IPS DF 6.9 (cell line): Measurements from ENCODE around the gene TRAPPC6A.

Experiments used
- DNase-seq: peaks from one replicate; pipeline ENCODE4 v3.0.0-alpha.2; 2013; ENCODE audit warnings: low read depth, low spot score
- H3K27ac ChIP-seq: one replicate; pipeline ENCODE4 v1.5.1; 2013; ENCODE audit warnings: low read length, control low read depth
- H3K27me3 ChIP-seq: 2 replicates; pipeline ENCODE4 v1.6.1; 2013; ENCODE audit warnings: mild to moderate bottlenecking, low read length; ENCODE audit not compliant: control insufficient read depth, insufficient read depth
- H3K36me3 ChIP-seq: 2 replicates; pipeline ENCODE4 v1.6.1; 2013; ENCODE audit warnings: low read length; ENCODE audit not compliant: control insufficient read depth, insufficient read depth
- H3K4me1 ChIP-seq: 2 replicates; pipeline ENCODE4 v1.6.1; 2013; ENCODE audit warnings: low read length; ENCODE audit not compliant: control insufficient read depth, insufficient read depth
- H3K4me3 ChIP-seq: 2 replicates; pipeline ENCODE4 v1.5.1; 2013; ENCODE audit warnings: mild to moderate bottlenecking, low read length
- H3K9me3 ChIP-seq: 2 replicates; pipeline ENCODE4 v1.6.1; 2013; ENCODE audit warnings: low read length, inconsistent platforms; ENCODE audit not compliant: control insufficient read depth, insufficient read depth
- WGBS: extraction: QIAGEN DNeasy Blood & Tissue Kit; methylation state at CpG from one replicate; pipeline ENCODE4 v1.1.7; 2013; ENCODE audit warnings: mixed read lengths, missing lambda C conversion rate; ENCODE audit not compliant: insufficient read length, insufficient coverage; 5-methylcytosine and 5-hydroxymethylcytosine counted together

TRAPPC6A gene, protein sequence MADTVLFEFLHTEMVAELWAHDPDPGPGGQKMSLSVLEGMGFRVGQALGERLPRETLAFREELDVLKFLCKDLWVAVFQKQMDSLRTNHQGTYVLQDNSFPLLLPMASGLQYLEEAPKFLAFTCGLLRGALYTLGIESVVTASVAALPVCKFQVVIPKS

DNA sequence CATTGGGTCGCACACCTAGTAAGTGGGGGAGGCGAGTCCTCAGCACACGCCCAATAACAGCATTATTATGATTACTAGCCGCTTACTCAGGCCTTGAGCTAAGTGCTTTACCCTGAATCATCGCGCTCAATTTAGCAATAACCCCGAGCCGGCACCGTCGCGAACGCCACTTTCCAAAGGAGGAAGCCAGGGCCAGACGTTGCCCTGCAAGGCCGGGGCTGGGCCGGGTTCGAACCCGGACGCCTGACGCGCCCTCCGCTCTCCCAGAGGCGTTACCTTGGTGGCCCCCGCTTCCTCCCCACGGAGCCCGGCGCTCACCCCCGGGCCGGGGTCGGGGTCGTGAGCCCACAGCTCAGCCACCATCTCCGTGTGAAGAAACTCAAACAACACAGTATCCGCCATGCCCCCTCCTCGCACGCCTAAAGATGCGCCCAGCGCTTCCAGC lies at the start of gene TRAPPC6A:
TSS of gene TRAPPC6A (minus strand) at position 421 of the 445 bp plus-strand sequence. CDS start at position 402, 19 bp downstream.
- no peak within 1 kb of the TSS for H3K27ac ChIP-seq
- H3K4me3 ChIP-seq, result peak within 1 kb of the TSS; percentile 93
- WGBS, result no CpG with 5 or more reads among the region's 36 CpGs
- no peaks in the 10 kb centered on the region for H3K4me1 ChIP-seq
- H3K27me3 ChIP-seq, result no peaks in the 10 kb centered on the region
- H3K36me3 ChIP-seq, result no peaks in the 10 kb centered on the region
- no peaks in the 10 kb centered on the region for H3K9me3 ChIP-seq
- no peak for DNase-seq

DNA sequence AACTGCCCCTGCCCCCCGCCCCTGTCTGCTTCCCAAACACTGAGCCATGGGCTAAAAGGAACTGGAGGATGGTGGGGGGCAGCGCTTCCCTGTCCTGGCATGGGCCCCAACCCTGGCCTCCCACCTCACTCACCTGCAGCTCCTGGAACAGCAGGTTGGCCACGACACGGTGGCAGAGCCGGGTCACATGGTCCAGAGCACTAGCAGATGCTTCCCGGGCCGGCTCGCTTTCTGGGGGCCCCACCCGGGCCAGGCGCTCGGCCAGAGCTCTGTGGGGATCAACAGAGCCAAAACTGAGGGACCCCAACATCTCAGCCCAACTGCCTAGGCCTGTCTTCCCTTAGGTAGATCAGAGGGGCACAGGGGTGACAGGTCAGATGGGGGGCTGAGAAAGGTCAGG lies 46.6 kb upstream of the TRAPPC6A start:
- Histone ChIP-seq H3K27ac (no peak overlapping the region), H3K27me3 (no peaks in the 10 kb centered on the region; the same call in 1 of the 2 replicates), H3K4me1 (peaks cover 4% of the 10 kb centered on the region; the same call in 1 of the 2 replicates), H3K4me3 (no peak overlapping the region), H3K9me3 (no peaks in the 10 kb centered on the region), H3K36me3 (no peaks in the 10 kb centered on the region)
- no peak for DNase-seq
- WGBS, result no CpG with 5 or more reads among the region's 11 CpGs

- no peak overlapping the region for H3K4me3 ChIP-seq
- H3K36me3 ChIP-seq, result no peaks in the 10 kb centered on the region
- H3K27me3 ChIP-seq, result no peaks in the 10 kb centered on the region; the same call in 1 of the 2 replicates
- no peak overlapping the region for H3K27ac ChIP-seq
- peaks cover 4% of the 10 kb centered on the region; the same call in 1 of the 2 replicates for H3K4me1 ChIP-seq
- WGBS, result no CpG with 5 or more reads among the region's 5 CpGs
- DNase-seq, result no peak
- no peaks in the 10 kb centered on the region for H3K9me3 ChIP-seq
Observed at GRCh38 chr19:45223879-45224278, 45.8 kb upstream of the TRAPPC6A start.

GRCh38 chr19:45222724-45223123 lies 44.7 kb upstream of the TRAPPC6A start:
- Histone ChIP-seq H3K36me3 (no peaks in the 10 kb centered on the region), H3K4me1 (peaks cover 2% of the 10 kb centered on the region; the same call in 1 of the 2 replicates), H3K27ac (no peak overlapping the region), H3K27me3 (peaks cover 3% of the 10 kb centered on the region; the same call in 1 of the 2 replicates), H3K9me3 (no peaks in the 10 kb centered on the region), H3K4me3 (no peak overlapping the region)
- no CpG with 5 or more reads among the region's 6 CpGs for WGBS
- DNase-seq, result no peak

GRCh38 chr19:45218911-45219743 lies 41.1 kb upstream of the TRAPPC6A start:
- DNase-seq, result no peak
- H3K27ac ChIP-seq, result no peak overlapping the region
- H3K27me3 ChIP-seq, result peaks cover 15% of the 10 kb centered on the region
- H3K9me3 ChIP-seq, result no peaks in the 10 kb centered on the region
- no peaks in the 10 kb centered on the region for H3K36me3 ChIP-seq
- H3K4me1 ChIP-seq, result 0 out of 2 replicates have a peak, but pooled peaks cover 3% of the 10 kb centered on the region
- WGBS, result no CpG with 5 or more reads among the region's 18 CpGs
- no peak overlapping the region for H3K4me3 ChIP-seq

GRCh38 chr19:45218426-45218825 lies 40.4 kb upstream of the TRAPPC6A start:
- H3K36me3 ChIP-seq, result no peaks in the 10 kb centered on the region
- no peak overlapping the region for H3K27ac ChIP-seq
- DNase-seq, result no peak
- no peak overlapping the region for H3K4me3 ChIP-seq
- 0 out of 2 replicates have a peak, but pooled peaks cover 3% of the 10 kb centered on the region for H3K4me1 ChIP-seq
- H3K9me3 ChIP-seq, result no peaks in the 10 kb centered on the region
- WGBS, result no CpG with 5 or more reads among the region's 4 CpGs
- H3K27me3 ChIP-seq, result peaks cover 15% of the 10 kb centered on the region

GRCh38 chr19:45217957-45218334 lies 39.9 kb upstream of the TRAPPC6A start:
- Histone ChIP-seq H3K27me3 (peaks cover 15% of the 10 kb centered on the region), H3K36me3 (no peaks in the 10 kb centered on the region), H3K4me3 (peak overlapping the region; percentile 32; the same call in 1 of the 2 replicates), H3K9me3 (no peaks in the 10 kb centered on the region), H3K27ac (no peak overlapping the region), H3K4me1 (peaks cover 3% of the 10 kb centered on the region; the same call in 1 of the 2 replicates)
- WGBS, result no CpG with 5 or more reads among the region's 14 CpGs
- DNase-seq, result no peak

- no peak for DNase-seq
- Histone ChIP-seq H3K4me1 (peaks cover 3% of the 10 kb centered on the region; the same call in 1 of the 2 replicates), H3K27me3 (peaks cover 15% of the 10 kb centered on the region), H3K4me3 (peak overlapping the region; percentile 32; the same call in 1 of the 2 replicates), H3K36me3 (no peaks in the 10 kb centered on the region), H3K27ac (no peak overlapping the region), H3K9me3 (no peaks in the 10 kb centered on the region)
- WGBS, result no CpG with 5 or more reads among the region's 46 CpGs
Observed at GRCh38 chr19:45217193-45217956, 39.3 kb upstream of the TRAPPC6A start.

DNA sequence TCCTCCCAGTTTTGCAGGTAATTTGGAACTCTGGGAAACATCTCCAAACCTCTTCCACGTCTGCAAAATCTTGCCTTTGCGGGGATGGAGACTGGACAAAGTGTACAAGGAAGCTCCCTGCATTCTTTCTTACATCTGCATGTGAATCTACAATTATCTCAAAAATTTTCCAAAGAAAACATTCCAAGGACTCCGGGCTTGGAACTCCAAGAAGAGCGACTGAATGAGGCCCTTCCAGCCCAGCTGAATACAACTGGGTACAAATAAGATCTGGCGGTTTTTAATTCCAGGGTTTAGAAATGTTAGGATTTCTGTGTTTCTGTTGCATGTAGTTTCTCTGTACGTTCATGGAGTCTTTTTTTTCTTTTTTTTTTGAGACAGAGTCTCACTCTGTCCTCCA lies 38.6 kb upstream of the TRAPPC6A start:
- WGBS, result no CpG with 5 or more reads among the region's 6 CpGs
- no peaks in the 10 kb centered on the region for H3K9me3 ChIP-seq
- no peak for DNase-seq
- H3K4me3 ChIP-seq, result no peak overlapping the region
- H3K27ac ChIP-seq, result no peak overlapping the region
- H3K4me1 ChIP-seq, result peaks cover 5% of the 10 kb centered on the region; the same call in 1 of the 2 replicates
- H3K36me3 ChIP-seq, result no peaks in the 10 kb centered on the region
- H3K27me3 ChIP-seq, result peaks cover 15% of the 10 kb centered on the region
